Sciatic nerve (tissue), 2 donors: Measurements from ENCODE around the gene PALM2AKAP2. TPM values are rescaled to one million over a fixed set of nuclear protein-coding genes. Genes with fewer than 3 reads are reported as not detected.
A peak's percentile ranks its signal among the peaks of the same experiment; 100 is the strongest.
"Not testable (repeated sequence)": the region's sequence is repeated elsewhere in the genome, so short reads cannot be mapped to it uniquely, and the experiment has no call there.

ENCODE experiments used
- ATAC-seq: fragments of 200-7000 bp; cut with Tn5 transposase; one replicate; pipeline ENCODE4 v1.9.1; 2020; ENCODE audit warnings: mild to moderate bottlenecking, moderate library complexity
- DNase-seq: peaks from one replicate; pipeline ENCODE4 v3.0.0-alpha.2; 2020; ENCODE audit warnings: low spot score
- intact Hi-C: fragments of 100-400 bp; cut with DNase I; formaldehyde crosslinking; loops from one replicate; pipeline ENCODE4 v1.14.2; 2022
- total RNA-seq: library from RNA; stranded (reverse); fragmentation: NEBNext Ultra II Directional; extraction: Animal tissue kit (Norgen Biotek cat#: 25700); gene quantifications from one replicate; pipeline ENCODE4 v1.2.1, GENCODE V29; 2021
- donor health status: DM: no; HTN: no; CAD: no.
- donor health status: DM: no; HTN: no; CAD: no.

PALM2AKAP2 gene
- total RNA-seq, 1 donor from 2014 or later, result 19.7 TPM

DNA sequence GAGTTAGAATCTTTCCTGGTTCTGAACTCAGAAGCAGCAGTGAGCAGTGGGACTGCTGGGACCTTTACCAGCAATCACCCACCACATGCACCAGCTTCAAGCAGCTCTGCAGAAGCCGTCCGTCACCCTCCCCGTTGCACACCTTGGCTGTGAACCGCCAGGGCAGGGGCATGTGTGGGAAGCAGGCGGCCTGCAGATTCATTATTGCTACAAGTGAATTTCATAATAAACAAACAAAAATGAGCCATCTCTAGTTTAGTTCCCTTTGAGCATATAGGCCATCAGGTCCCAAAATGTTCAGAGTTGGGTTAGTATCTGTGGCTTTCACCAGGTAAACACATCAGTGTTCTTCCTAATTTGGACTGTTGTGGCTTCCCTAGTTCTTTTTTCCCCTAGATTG lies 17.5 kb downstream of the PALM2AKAP2 start:
- intact Hi-C loops, result no loop called here
- no peak for ATAC-seq

DNA sequence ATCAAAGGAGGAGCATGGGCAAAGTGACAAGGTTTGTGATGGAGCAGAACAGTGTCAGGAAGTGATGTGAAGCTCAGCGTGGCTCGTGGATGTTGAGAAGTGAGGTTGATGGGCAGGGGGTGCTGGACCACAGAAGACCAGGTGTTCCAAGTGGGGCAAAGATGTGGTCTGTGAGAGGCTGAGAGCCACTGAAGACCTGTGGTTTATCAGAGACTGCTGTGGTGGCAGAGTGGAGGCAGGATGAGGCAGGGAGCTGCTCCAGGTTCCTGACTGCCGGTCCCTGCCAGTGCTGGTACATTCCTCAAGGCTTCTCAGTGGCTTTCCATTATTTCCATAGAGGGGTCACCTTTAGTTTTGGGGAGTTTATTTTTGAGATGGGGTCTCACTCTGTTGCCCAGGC lies 19.1 kb downstream of the PALM2AKAP2 start:
- intact Hi-C loops, result no loop called here
- no peak for ATAC-seq
- no peak for DNase-seq

More for the DNA sequence above, 17.5 kb downstream of the PALM2AKAP2 start:
- no peak for DNase-seq

DNA sequence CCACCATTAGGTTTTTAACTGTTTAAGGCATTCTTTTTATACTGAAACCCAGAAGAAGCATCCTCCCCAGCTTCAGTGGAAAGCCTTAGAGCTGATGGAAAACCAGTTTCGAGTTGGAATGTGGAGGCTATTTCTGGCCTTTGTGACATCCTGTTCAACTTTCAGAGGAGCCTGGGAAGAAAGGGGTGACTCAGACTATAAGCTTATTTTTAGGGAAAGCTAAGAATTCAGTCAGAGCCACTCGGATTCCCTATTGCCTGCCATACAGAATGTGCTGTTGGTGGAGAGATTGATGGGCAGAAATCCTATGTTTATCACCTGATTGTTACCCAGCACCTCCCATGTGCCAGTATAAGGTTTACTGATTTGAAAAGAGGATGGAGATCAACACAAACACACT lies 19.8 kb downstream of the PALM2AKAP2 start:
- intact Hi-C loops, result no loop called here
- DNase-seq (no peak), ATAC-seq (no peak)

DNA sequence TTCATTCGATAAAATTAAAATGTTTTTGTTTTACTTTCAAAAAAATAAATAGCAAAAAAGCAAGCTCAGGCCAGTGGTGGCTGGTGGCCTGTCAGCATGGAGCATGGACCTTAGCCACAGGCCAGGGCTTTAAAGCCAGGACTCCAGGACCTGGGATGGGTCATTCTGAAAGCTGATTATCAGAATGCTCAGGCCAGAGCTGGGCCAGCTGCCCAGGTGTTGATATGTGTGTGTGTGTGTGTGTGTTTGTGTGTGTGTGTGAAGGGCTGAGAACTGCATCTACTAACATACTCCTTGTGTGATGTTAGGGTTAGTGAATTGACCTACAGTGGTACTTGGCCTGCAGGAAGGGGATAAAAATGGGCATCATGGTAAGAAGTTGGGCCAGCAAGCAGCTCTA lies 21.5 kb downstream of the PALM2AKAP2 start:
- no peak for ATAC-seq
- intact Hi-C loops, result no loop called here
- DNase-seq, result no peak

DNA sequence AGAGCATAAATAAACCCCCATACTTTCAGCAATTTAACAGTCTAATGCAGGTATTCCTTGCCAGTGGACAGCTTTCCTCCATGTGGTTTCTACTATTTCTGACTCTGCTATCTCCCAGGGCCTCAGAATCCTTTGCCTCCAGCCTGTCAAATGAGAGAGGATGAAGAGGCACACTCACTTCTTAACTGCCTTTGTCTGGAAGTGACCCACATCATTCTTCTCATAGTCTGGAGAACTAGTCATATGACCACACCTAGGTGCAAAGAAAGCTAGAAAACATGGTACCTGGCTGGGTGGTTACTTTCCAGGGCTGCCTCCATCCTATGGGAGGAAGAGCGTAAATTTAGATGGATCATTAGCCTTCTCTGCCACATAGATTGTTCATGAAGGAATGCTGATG lies 22.5 kb downstream of the PALM2AKAP2 start:
- intact Hi-C loops, result no loop called here
- DNase-seq, result no peak
- ATAC-seq, result no peak

DNA sequence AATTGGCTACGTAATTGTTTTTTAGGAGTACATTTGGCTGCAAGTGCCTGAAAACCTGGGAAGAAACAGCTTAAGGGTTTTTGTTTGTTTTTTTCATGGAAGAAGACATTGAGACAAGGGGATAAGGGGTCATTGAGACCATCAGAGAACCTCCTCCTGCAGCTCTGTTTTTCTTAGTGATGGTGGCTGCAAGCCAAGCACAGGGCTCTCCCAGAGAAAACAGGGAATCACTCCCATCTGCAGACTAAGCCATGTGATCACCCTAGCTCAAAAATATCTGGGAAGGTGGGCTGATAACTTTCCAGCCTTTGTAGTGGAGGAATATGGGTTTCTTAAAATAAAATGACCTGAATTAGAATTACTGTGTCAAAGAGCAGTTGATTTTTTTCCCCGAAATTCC lies 25.1 kb downstream of the PALM2AKAP2 start:
- intact Hi-C loops, result no loop called here
- peak; percentile 62 for ATAC-seq
- no peak for DNase-seq

DNA sequence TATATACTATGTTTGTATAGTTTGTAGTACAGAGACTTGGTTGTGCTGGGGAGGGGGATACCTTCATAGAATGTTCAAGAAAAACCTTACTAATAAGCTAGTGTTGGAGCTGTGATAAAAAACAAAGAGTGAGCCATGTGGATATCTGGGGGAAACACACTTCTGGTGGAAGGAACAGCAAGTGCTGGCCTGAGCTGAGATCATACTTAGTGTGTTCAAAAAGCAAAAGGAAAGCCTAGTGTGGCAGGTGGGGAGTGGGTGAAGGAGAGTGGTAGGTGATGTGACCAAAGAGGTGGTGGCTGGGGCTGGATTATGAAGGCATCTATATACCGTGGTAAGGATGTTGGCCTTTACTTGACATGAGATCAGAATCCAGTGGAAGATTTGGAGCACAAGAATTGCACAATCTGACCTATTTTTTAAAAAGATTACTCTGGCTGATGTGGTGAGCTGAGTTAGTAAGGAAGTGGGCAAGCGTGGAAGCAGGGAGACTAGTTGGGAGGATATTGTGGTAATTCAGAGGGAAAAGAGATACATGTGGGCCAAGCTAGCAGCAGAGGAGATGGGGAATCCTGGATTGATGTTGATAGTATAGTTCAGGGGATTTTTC lies 26.6 kb downstream of the PALM2AKAP2 start:
- ATAC-seq (peak; percentile 93), DNase-seq (no peak)
- intact Hi-C loops, result no loop called here

DNA sequence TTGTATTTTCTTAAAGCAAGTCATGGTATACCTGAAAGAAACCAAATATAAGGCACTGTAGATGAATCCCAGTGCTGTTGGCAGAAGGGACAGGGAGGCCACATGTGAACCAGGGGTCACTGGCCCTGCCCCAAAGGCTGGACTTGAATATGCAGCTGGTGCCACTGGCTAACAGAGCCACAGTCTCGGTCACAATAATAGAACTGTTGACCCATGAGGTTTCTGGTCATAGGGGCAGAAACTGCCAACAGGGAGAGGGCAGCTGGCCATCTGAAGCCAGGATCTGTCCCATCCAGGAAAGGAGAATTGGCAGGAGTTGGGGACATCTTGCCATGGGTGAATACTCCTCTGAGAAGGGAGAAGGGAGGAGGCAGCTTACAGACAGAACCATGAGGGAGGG lies 31.9 kb downstream of the PALM2AKAP2 start:
- intact Hi-C loops, result no loop called here
- DNase-seq, result no peak
- ATAC-seq, result no peak

DNA sequence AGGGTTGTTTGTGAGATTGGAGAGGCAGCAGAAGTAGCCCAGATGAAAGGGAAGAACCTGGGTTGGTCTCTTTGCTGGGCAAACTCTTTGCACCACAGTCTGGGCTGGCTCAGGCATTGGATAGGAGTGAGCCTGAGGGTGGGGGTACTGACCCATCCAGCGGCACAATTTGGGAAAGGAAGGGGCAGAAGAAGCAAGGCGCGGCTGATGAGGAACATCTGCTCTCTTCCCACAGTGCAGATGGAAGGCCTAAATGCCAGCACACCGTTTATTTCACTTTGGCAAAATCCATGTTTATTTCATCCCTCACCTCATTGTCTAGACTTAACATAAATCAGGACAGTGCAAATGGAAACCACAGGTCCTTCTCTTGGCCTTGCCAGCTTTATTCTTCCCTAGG lies 32.3 kb downstream of the PALM2AKAP2 start:
- DNase-seq (no peak), ATAC-seq (no peak)
- intact Hi-C loops, result no loop called here

DNA sequence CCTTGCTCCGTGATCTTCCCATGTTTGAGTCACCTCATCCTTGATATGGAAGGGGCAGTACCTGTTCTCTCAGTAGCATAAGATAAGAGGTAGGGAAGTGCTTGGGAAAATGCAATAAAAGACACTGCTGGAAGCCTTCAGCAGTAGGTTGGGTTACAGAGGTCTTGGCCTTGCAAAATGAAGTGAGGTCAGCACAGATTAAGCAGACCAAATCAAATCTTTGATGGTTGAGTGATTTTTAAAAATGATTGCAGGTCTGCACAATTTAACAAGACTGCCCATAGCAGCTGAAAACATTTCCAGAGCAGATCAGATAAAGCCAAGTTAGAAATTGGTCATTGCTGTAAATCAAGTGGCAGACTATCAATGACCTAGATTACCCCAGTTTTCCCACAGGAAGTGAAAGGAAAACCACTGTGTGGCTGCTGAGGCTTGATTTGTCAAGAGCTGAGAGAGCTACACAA lies 32.9 kb downstream of the PALM2AKAP2 start:
- no peak for DNase-seq
- intact Hi-C loops, result no loop called here
- ATAC-seq, result no peak

DNA sequence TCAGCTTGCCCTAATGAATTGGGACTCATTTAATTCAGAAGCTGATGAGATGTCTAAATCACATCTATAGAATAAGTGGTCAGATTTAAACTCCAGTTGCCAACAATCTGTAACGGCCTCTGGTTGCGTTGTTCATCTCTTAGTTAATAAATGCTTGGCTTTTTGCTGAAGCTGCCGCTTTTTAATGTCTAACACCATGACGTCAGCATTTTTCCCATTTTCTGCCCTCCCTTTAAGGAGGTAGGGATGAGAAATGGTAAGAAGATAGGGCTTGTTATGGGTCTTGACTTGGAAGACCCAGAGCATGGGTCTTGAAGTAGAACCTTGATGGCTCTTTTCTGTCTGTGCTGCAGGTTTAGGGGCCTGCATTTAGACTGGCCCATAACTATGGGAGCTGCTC lies 33.3 kb downstream of the PALM2AKAP2 start:
- DNase-seq (no peak), ATAC-seq (no peak)
- intact Hi-C loops, result no loop called here

DNA sequence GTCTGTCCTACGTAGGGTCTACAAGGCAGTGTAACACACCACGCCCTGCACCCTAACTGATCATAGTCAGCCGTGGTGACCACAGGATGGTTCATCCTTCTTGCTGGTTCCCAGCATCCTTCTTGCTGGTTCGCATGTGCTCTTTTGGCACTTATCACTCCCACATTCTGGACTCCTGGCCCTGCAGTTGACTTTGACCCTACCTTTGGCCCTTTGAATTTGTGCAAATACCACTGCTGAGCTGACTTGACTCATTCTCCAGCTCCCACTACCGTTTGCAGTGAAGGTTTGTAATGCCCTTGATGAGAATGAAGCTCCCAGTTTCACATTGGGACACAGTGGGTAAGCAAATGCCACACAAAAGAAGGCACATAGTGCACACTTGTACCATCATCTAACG lies 33.8 kb downstream of the PALM2AKAP2 start:
- DNase-seq, result no peak
- intact Hi-C loops, result no loop called here
- no peak for ATAC-seq

DNA sequence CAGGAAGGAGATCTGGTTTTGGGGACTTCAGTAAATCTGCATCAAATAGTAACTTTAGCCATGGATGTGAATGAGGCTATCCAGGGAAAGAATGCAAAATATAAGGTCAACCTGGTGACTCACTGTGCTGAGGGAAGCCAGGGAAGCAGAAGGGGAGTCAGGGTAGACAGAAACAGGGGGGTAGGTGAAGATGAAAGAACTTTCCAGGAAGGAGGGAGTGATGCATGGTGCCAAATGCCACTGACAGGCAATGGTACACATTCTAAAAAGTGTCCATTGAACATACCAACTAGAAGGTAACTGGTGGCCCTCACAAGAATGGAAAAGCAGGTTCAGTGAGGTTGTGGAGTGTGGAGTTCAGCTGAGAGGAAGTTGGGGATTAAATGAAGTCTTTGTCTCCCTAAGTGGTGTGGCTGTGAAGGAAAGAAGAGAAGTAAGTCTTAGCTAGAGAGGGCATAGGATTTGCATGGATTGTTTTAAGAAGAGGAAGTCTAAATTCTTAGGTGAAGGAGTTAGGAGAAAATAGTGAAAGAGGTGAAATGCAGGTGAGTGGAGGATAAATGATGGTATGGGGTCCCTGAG lies 35.5 kb downstream of the PALM2AKAP2 start:
- intact Hi-C loops, result no loop called here
- no peak for DNase-seq
- no peak for ATAC-seq

DNA sequence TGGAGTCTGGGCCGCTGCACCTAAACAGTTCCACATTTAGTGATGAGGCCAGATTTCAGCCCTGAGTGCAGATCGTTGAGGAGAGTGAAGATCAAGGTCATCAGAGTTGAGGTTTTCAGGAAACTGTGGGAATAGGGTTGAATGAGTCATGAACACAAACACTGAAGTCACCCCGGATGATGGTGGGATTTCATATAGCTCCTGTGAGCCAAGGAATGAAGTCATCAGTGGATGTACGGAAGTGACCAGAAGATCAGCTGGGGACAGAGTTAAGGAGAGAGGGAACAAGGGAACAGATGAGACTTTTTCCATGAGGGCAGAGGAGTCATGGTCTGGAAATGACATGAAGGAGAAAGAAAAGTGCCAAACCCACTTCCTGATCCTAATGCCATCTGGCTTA lies 36.5 kb downstream of the PALM2AKAP2 start:
- peak; percentile 55 for DNase-seq
- peak; percentile 91 for ATAC-seq
- intact Hi-C loops, result no loop called here

DNA sequence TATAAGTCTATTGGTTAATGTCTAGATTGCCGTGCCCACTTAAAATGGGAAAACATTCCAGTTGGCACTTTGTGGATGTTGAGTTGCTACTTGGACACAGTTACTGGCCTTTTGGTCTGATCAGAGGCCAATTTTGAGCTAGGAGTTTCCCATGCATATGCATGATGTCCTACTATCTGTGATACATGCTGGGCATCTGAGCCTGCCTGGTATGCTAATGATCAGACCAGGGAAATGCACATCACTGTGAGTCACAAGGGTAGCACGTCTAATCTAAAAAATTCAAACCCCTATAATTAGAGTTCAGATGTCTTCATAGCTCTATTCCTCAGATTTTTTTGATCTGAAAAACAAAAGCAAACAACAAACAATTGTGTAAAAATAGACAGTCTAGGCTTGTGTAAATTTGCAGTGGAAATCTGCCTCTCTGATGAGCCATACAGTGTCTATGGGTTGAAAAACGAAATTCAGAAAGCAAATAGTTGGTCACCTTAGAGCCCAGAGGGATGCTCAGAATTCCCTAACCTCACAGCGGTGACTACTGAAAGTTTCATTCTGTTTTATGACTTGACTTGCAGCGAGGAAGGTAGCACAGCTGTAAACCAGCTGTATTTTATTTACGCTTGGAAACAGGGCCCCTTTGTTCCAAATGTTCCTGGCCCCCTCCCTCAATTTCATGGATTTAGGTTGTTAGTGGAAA lies 37.3 kb downstream of the PALM2AKAP2 start:
- no peak for DNase-seq
- ATAC-seq, result peak; percentile 45
- intact Hi-C loops, result no loop called here

DNA sequence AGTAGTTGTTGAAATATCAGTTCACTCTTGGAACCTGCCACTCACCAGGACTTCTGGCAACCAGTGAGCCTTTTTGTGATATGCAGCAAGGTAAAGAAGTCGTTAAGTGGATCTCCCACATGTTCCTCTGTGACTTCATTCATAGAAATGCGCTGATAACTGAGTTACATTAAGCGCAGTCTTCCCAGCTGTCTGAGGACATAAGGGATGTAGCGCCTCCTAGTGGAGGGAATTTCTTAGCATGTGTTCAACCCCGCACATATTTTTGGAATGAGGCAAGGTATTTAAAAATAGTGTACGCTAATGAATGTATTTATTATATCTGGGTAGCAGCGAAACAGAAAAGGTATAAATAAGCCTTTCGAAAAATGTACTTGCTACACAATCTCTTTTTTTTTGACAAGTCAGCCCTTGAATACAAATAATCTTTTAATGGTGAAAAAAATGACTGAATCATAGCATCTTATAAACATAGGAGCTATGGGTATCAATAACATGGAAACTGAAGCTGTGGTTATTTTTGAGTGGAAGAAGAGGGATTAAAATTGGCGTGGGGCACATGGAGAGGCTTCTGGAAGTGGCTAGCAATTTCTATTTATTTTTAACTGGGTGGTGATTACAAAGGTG lies 38.0 kb downstream of the PALM2AKAP2 start:
- ATAC-seq (peak; percentile 88), DNase-seq (peak; percentile 73)
- intact Hi-C loops, result no loop called here

DNA sequence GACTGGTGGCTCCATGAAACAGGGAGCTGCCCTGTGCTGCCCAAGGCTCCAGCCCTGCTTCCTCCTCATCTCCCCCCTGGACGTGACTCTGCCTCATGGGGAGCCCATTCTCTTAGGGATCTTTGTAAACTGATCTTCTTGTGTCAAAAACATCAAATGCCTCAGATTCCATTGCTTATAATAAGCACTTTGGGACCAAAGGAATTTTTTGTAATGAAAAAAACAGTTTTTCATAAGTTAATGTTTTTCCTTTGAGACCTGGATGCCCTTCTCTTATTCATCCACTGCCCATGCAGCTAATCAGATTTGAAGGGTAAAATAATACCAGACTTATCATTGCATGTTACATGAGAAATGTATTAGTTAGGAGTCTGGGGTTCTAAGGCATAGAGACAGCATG lies 41.7 kb downstream of the PALM2AKAP2 start:
- ATAC-seq (no peak), DNase-seq (no peak)
- intact Hi-C loops, result no loop called here

DNA sequence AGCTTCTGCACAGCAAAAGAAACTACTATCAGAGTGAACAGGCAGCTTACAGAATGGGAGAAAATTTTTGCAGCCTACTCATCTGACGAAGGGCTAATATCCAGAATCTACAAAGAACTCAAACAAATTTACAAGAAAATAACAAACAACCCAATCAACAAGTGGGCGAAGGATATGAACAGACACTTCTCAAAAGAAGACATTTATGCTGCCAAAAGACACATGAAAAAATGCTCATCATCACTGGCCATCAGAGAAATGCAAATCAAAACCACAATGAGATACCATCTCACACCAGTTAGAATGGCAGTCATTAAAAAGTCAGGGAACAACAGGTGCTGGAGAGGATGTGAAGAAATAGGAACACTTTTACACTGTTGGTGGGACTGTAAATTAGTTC lies 45.4 kb downstream of the PALM2AKAP2 start:
- DNase-seq, ATAC-seq, intact Hi-C loops: not testable (repeated sequence)

DNA sequence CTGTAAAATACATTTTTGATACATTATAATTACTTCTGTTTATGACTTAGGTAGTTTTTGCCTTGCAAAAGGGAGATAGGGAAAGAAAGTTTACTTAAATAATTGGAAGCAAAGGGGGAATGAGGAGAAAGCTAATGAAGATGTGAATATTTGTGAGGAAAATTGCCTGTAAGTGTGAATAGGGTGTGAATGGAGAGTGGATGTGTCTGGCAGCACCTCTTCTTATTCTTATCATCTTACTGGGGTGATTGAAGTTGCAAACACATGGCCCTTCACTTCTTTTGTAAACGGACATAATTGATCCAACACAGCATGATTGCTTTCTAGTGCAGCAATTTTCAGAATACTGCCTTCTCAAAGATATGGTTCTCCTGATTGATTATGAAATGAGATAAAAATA lies 46.6 kb downstream of the PALM2AKAP2 start:
- DNase-seq (no peak), ATAC-seq (no peak)
- intact Hi-C loops, result no loop called here

DNA sequence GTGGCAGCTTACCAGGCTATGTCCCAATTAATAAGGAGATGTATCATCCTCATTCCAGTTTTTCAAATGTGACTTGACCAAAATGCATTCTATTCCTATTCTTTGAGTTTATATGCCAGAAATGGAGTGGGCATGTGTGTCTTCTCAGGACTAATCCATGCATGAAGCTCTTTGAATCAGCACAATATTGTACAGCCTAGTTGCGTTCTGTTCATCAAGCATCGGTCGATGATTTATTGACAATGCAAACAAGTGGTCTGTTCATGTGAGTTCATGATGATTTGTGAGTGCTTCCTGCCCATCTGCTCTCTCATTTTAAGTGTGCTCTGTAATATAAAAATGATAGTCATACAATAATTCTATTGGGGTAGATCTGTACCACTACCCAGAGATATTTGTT lies 48.3 kb downstream of the PALM2AKAP2 start:
- intact Hi-C loops, result no loop called here
- no peak for ATAC-seq
- DNase-seq, result no peak
